GM18507 (cell line): ENCODE data around the gene STX3.
"Not testable (repeated sequence)": the region's sequence is repeated elsewhere in the genome, so short reads cannot be mapped to it uniquely, and the experiment has no call there.

Experiments
- DNase-seq: peaks from one replicate; pipeline ENCODE4 v3.0.0; 2011; ENCODE audit warnings: low read depth; ENCODE audit not compliant: insufficient read length; ENCODE audit errors: extremely low spot score
- FAIRE-seq: peaks from 2 replicates; lab custom pipeline; 2011; peaks lifted over from hg19 to GRCh38; lab: Jason Lieb, UNC

Gene STX3

GRCh38 chr11:59816434-59816833, 61.3 kb downstream of the STX3 start:
- not testable (repeated sequence) for DNase-seq, FAIRE-seq

GRCh38 chr11:59818572-59818971, 63.4 kb downstream of the STX3 start:
- no peak for DNase-seq
- FAIRE-seq, result no peak

DNA sequence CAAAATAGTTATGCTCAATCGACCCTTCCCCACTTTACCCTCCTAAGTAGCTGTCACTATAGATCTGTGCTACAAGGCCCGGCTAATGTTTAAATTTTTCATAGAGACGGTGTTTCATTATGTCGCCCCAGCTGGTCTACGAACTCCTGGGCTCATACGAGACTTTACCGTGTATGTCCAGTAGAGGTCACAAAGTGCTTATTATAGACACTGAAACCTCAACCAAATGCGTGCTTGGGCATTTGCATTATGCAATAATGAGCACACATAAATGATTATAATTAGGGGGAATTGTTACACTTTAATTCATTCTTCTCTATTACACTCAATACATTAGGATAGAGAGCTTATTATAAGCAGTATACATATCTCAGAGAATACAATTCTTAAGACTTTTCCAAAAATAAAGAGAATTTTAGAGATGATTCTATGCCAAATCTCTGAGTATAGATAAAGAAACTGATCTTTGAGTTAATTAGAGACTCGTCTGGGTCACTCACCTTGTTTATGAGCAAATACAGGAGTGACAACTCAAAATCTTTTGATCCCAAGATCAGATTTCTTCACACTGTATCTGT, 67.9 kb downstream of the STX3 start:
- peak; percentile 86 for FAIRE-seq
- DNase-seq, result no peak

DNA sequence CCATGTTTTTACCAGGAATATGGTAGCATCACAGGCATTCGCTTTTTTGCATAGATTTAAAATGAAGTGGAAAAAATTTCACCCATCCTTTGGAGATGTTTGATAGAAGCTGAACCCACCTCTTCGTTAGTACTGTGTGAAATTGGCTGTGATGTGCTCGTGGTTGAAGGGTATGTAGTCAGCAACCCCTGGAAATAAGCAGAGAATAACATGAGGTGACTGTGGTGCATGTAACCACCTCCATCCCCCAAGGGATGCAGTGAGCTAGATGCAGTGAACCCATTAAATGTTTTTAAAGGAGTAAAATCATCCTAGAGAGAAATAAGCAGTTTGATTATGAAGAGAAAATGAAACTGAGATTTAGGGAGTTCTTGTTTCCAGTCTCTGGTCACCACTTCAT, 74.2 kb downstream of the STX3 start:
- FAIRE-seq (no peak), DNase-seq (no peak)

DNA sequence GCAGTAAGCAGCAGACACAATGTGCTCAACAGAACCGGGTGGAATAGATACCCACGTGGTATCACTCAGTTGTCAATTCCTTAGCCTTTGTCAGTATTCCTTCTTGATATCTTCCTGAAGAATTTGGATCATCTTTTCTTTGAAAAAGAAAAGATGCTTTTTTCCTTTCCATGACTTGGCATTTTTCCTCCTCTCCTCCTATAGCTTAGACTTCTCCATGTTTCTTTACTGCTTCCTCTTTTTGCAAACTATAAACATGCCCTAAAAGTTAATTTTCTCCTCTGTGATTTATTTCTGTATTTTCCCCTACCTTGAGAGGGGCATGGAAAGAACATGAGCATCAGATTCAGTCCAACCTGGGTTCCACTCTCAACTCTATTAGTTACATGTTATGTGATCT, 78.4 kb downstream of the STX3 start:
- FAIRE-seq (no peak), DNase-seq (no peak)

- FAIRE-seq (no peak), DNase-seq (no peak)
These were observed 84.4 kb downstream of the STX3 start for GRCh38 chr11:59839615-59840014.

DNA sequence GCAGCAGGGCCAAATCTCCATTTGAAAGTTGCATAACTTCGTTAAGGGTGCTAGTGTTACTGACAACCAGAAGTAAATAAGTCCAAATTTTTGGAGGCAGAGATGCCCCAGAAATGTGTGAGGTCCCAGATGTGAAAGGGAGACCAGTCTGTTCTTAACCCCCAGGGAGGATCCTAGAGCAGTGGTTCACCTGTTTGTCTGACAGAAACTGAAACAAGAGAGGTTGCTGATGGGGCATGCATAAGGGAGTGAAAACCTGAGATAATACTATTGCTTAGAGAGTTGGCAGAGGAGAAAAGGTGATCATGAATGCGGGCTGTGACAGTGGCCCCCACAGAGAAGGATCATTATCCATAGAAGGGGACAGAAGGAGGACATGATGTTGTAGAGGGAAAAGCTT, 86.3 kb downstream of the STX3 start:
- DNase-seq, result no peak
- no peak for FAIRE-seq

GRCh38 chr11:59842316-59842715, 87.1 kb downstream of the STX3 start:
- DNase-seq (no peak), FAIRE-seq (no peak)

GRCh38 chr11:59845399-59845798, 90.2 kb downstream of the STX3 start, which contains the start of gene CBLIF:
Gene CBLIF (minus strand): TSS chr11:59845499. CDS start chr11:59845453, 46 bp downstream.
- FAIRE-seq (no peak), DNase-seq (no peak)

DNA sequence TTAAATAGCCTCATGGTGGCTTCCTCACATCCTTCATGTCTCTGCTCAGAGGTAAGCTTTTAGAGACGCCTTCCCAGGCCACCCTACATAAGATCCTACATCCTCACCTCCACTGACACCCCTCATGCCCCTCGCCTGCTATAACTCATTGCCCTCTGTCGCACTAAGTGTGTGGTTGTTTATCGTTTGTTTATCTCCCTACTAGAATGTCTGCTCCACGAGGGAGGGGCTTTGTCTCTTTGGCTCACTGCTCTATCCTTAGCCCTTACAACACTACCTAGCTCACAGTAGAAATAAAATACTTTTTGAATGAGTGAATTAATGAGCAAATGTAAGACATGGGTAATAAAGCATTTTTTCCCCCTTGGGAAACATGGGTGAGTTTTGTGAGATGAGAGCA, 91.4 kb downstream of the STX3 start:
- DNase-seq (no peak), FAIRE-seq (no peak)

- FAIRE-seq, result no peak
- no peak for DNase-seq
These were observed 92.5 kb downstream of the STX3 start for GRCh38 chr11:59847626-59848025.

- not testable (repeated sequence) for FAIRE-seq, DNase-seq
These were observed 93.3 kb downstream of the STX3 start for GRCh38 chr11:59848439-59848838.

DNA sequence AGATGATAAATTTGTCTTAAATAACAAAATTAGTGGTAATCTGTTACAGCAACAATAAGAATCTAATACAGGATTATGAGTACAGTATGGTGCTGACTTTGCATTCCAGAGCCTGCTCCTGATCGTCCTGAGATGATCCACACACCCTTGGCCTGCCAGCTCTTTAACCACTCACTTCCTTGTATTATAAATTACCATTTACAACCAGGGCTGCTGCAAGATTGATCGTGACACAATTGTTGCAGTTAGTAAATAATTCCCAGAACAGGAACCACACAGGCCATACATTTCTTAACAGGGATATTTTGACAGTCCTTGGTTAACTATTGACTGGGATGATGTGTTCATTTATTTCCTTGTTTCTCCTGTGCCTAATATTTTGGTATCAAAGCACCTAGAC, 94.0 kb downstream of the STX3 start:
- DNase-seq (no peak), FAIRE-seq (no peak)

- not testable (repeated sequence) for FAIRE-seq, DNase-seq
These were observed 94.4 kb downstream of the STX3 start for GRCh38 chr11:59849551-59849950.

GRCh38 chr11:59851416-59851815, 96.2 kb downstream of the STX3 start:
- FAIRE-seq, DNase-seq: not testable (repeated sequence)

GRCh38 chr11:59854871-59855270, 99.7 kb downstream of the STX3 start:
- FAIRE-seq (no peak), DNase-seq (no peak)
